IMR-90 (cell line): Measurements from ENCODE around the gene LTF. TPM values are rescaled to one million over a fixed set of nuclear protein-coding genes. Genes with fewer than 3 reads are reported as not detected.

Experiments
- ATAC-seq: fragments of 200-7000 bp; cut with Tn5 transposase; 2 replicates; pipeline ENCODE4 v1.9.1; 2020; ENCODE audit warnings: low read depth, mild to moderate bottlenecking, moderate library complexity
- BruUV-seq: library from RNA; stranded (reverse); fragments of 400-500 nt; replicated peaks from 2 replicates; lab custom pipeline; 2021; lab: Mats Ljungman, UMichigan
- CTCF ChIA-PET: fragments of 300-600 bp; formaldehyde crosslinking; extraction: SDS; loops from one replicate; lab custom pipeline; 2021; ENCODE audit warnings: antibody characterized with exemption; lab: Yijun Ruan, JAX
- POLR2A ChIA-PET: fragments of 300-600 bp; sonication (Branson Sonifier 250); formaldehyde crosslinking; loops from one replicate; lab custom pipeline; 2022; ENCODE audit warnings: antibody characterized with exemption; ENCODE audit not compliant: unreplicated experiment; lab: Charles Lee
- DNase-seq: peaks from one replicate; pipeline ENCODE4 v3.0.0; 2013
- H2AFZ ChIP-seq: replicated peaks from 2 replicates; pipeline ENCODE3; 2013; ENCODE audit warnings: low read length, mild to moderate bottlenecking; ENCODE audit not compliant: poor library complexity
- H2AK5ac ChIP-seq: 2 replicates; pipeline ENCODE4 v1.6.1; 2013; ENCODE audit warnings: low read depth, low read length, inconsistent platforms
- H2AK9ac ChIP-seq: replicated peaks from 2 replicates; pipeline ENCODE3; 2013; ENCODE audit warnings: mild to moderate bottlenecking, low read depth, low read length, moderate library complexity; ENCODE audit not compliant: poor library complexity
- H2BK120ac ChIP-seq: 2 replicates; pipeline ENCODE4 v1.6.1; 2013; ENCODE audit warnings: low read depth, low read length, inconsistent platforms
- H2BK15ac ChIP-seq: 3 replicates; pipeline ENCODE4 v1.6.1; 2013; ENCODE audit warnings: low read depth, low read length, inconsistent platforms
- H2BK20ac ChIP-seq: 2 replicates; pipeline ENCODE4 v1.6.1; 2013; ENCODE audit warnings: low read depth, mild to moderate bottlenecking, inconsistent platforms, low read length, moderate library complexity
- H2BK5ac ChIP-seq: 2 replicates; pipeline ENCODE4 v1.6.1; 2013; ENCODE audit warnings: mild to moderate bottlenecking, low read depth, low read length, inconsistent platforms; ENCODE audit not compliant: poor library complexity, severe bottlenecking
- H3K14ac ChIP-seq: replicated peaks from 2 replicates; pipeline ENCODE4 v1.6.1; 2013; ENCODE audit warnings: low read depth, low read length, inconsistent platforms
- H3K18ac ChIP-seq: 2 replicates; pipeline ENCODE4 v1.6.1; 2013; ENCODE audit warnings: low read depth, low read length, control low read depth
- H3K23ac ChIP-seq: 2 replicates; pipeline ENCODE4 v1.6.1; 2013; ENCODE audit warnings: low read depth, low read length, inconsistent platforms
- H3K27ac ChIP-seq: 2 replicates; pipeline ENCODE4 v1.5.1; 2013; ENCODE audit warnings: mild to moderate bottlenecking, control low read depth, low read length; ENCODE audit not compliant: insufficient read depth
- H3K27me3 ChIP-seq: 2 replicates; pipeline ENCODE4 v1.6.1; 2013; ENCODE audit warnings: low read length; ENCODE audit not compliant: control insufficient read depth, insufficient read depth
- H3K36me3 ChIP-seq: 2 replicates; pipeline ENCODE4 v1.6.1; 2013; ENCODE audit warnings: low read length, mixed read lengths; ENCODE audit not compliant: control insufficient read depth, insufficient read depth
- H3K4ac ChIP-seq: 2 replicates; pipeline ENCODE4 v1.6.1; 2013; ENCODE audit warnings: low read depth, low read length, inconsistent platforms
- H3K4me1 ChIP-seq: 2 replicates; pipeline ENCODE4 v1.6.1; 2013; ENCODE audit warnings: low read length, mixed read lengths; ENCODE audit not compliant: control insufficient read depth, insufficient read depth
- H3K4me2 ChIP-seq: 2 replicates; pipeline ENCODE4 v1.6.1; 2013; ENCODE audit warnings: low read depth, mild to moderate bottlenecking, control low read depth, low read length, moderate library complexity
- H3K4me3 ChIP-seq: 2 replicates; pipeline ENCODE4 v1.5.1; 2013; ENCODE audit warnings: low read depth, mild to moderate bottlenecking, control low read depth, low read length, moderate library complexity; ENCODE audit not compliant: insufficient read depth
- H3K56ac ChIP-seq: 2 replicates; pipeline ENCODE4 v1.6.1; 2013; ENCODE audit warnings: low read length, inconsistent platforms; ENCODE audit not compliant: insufficient read depth; ENCODE audit errors: extremely low read depth
- H3K79me1 ChIP-seq, 2 experiments: 2 replicates each; pipeline ENCODE4 v1.6.1; 2013; ENCODE audit warnings: low read length in 2 of 2, inconsistent platforms in 1 of 2, low read depth in 1 of 2
- H3K9ac ChIP-seq: 2 replicates; pipeline ENCODE4 v1.6.1; 2013; ENCODE audit warnings: low read depth, low read length, control low read depth
- H3K9me1 ChIP-seq: 2 replicates; pipeline ENCODE4 v1.6.1; 2013; ENCODE audit warnings: low read length, inconsistent platforms; ENCODE audit not compliant: insufficient read depth
- H3K9me3 ChIP-seq: 2 replicates; pipeline ENCODE4 v1.6.1; 2013; ENCODE audit warnings: low read length; ENCODE audit not compliant: control insufficient read depth, insufficient read depth
- H4K20me1 ChIP-seq: 2 replicates; pipeline ENCODE4 v1.6.1; 2013; ENCODE audit warnings: low read length, inconsistent platforms; ENCODE audit not compliant: insufficient read depth
- H4K5ac ChIP-seq: 2 replicates; pipeline ENCODE4 v1.6.1; 2013; ENCODE audit warnings: mild to moderate bottlenecking, low read depth, low read length, control low read depth
- H4K8ac ChIP-seq, 2 experiments: 2 replicates each; pipeline ENCODE4 v1.6.1; 2013; ENCODE audit warnings: low read depth in 2 of 2, low read length in 2 of 2, control low read depth in 1 of 2, inconsistent platforms in 1 of 2
- H4K91ac ChIP-seq: 2 replicates; pipeline ENCODE4 v1.6.1; 2013; ENCODE audit warnings: low read depth, low read length, inconsistent platforms; ENCODE audit not compliant: insufficient read depth
- BHLHE40 ChIP-seq: fragments of 150-350 bp; IDR thresholded peaks from 2 replicates; pipeline ENCODE4 v1.6.1; 2016; ENCODE audit warnings: mild to moderate bottlenecking, low read depth, low read length
- CEBPB ChIP-seq: IDR thresholded peaks from 2 replicates; pipeline ENCODE4 v1.6.1; 2012; ENCODE audit warnings: low read depth, low read length, improper control_type of control experiment
- CHD1 ChIP-seq: IDR thresholded peaks from 2 replicates; pipeline ENCODE4 v1.6.1; 2012; ENCODE audit warnings: low read depth, low read length, improper control_type of control experiment
- FOS ChIP-seq: fragments of 150-350 bp; IDR thresholded peaks from 2 replicates; pipeline ENCODE4 v1.6.1; 2016; ENCODE audit warnings: low read depth, low read length
- MAFK ChIP-seq: IDR thresholded peaks from 2 replicates; pipeline ENCODE4 v1.6.1; 2012; ENCODE audit warnings: low read depth, low read length, improper control_type of control experiment
- MAZ ChIP-seq: IDR thresholded peaks from 2 replicates; pipeline ENCODE4 v1.6.1; 2012; ENCODE audit warnings: low read depth, mild to moderate bottlenecking, low read length, improper control_type of control experiment, moderate library complexity, borderline replicate concordance
- MXI1 ChIP-seq: IDR thresholded peaks from 2 replicates; pipeline ENCODE4 v1.6.1; 2012; ENCODE audit warnings: low read depth, mild to moderate bottlenecking, low read length, moderate library complexity, borderline replicate concordance
- NFE2L2 ChIP-seq: fragments of 150-350 bp; IDR thresholded peaks from 2 replicates; pipeline ENCODE4 v1.6.1; 2016; ENCODE audit warnings: low read depth, mild to moderate bottlenecking, low read length
- POLR2A ChIP-seq: IDR thresholded peaks from 2 replicates; pipeline ENCODE4 v1.6.1; 2012; ENCODE audit warnings: mild to moderate bottlenecking, low read depth, low read length
- RAD21 ChIP-seq: IDR thresholded peaks from 2 replicates; pipeline ENCODE4 v1.6.1; 2012; ENCODE audit warnings: low read length, improper control_type of control experiment
- RCOR1 ChIP-seq: IDR thresholded peaks from 2 replicates; pipeline ENCODE4 v1.6.1; 2012; ENCODE audit warnings: mild to moderate bottlenecking, low read length, improper control_type of control experiment; ENCODE audit not compliant: insufficient replicate concordance
- RFX5 ChIP-seq: IDR thresholded peaks from 2 replicates; pipeline ENCODE4 v1.8.0; 2012; ENCODE audit warnings: low read depth, mild to moderate bottlenecking, low read length, moderate library complexity
- SMC3 ChIP-seq: fragments of 150-350 bp; IDR thresholded peaks from 2 replicates; pipeline ENCODE4 v1.6.1; 2016; ENCODE audit warnings: low read depth, mild to moderate bottlenecking, antibody characterized with exemption, low read length, moderate library complexity
- USF2 ChIP-seq: fragments of 150-350 bp; IDR thresholded peaks from 2 replicates; pipeline ENCODE4 v1.6.1; 2017; ENCODE audit warnings: mild to moderate bottlenecking, antibody characterized with exemption, low read length, low read depth
- WGBS, 2 experiments: methylation state at CpG; one replicate each; pipeline versions ENCODE4 v1.1.5 to v1.1.7; 2013; ENCODE audit warnings: missing lambda C conversion rate in 2 of 2; ENCODE audit not compliant: insufficient read length in 1 of 2; ENCODE audit errors: extremely low coverage in 2 of 2; 5-methylcytosine and 5-hydroxymethylcytosine counted together
- dilution Hi-C: fragments of 300-500 bp; cut with HindIII; formaldehyde crosslinking; loops from one replicate; pipeline ENCODE4 v1.14.3; 2018; ENCODE audit warnings: low sequenced_read_pairs; ENCODE audit not compliant: unreplicated experiment
- in situ Hi-C: fragments of 300-500 bp; cut with MboI; formaldehyde crosslinking; loops from 3 replicates; pipeline ENCODE4 v1.14.3; 2019; ENCODE audit warnings: low sequenced_read_pairs, inconsistent platforms, mixed read lengths
- intact Hi-C: fragments of 100-400 bp; cut with micrococcal nuclease; formaldehyde crosslinking; loops from 2 replicates; pipeline ENCODE4 v1.10.0; 2022
- polyA plus RNA-seq, 3 experiments: library from polyadenylated mRNA; depleted of rRNA; stranded (reverse); fragments of >200 nt; gene quantifications; 2 replicates each; pipeline ENCODE4 v1.2.3, GENCODE V29; 2012; ENCODE audit warnings: low replicate concordance in 1 of 3
- total RNA-seq: library from RNA; depleted of rRNA; stranded (reverse); fragments of >200 nt; gene quantifications from 2 replicates; pipeline ENCODE4 v1.2.3, GENCODE V29; 2012
- TF ChIP-seq, protein P1 (sequence below): conservative IDR thresholded peaks from 2 replicates; pipeline ENCODE4 v1.5.1; 2012; ENCODE audit warnings: mild to moderate bottlenecking, low read depth, low read length, improper control_type of control experiment

The LTF gene
- total and polyA plus RNA-seq, 2 of the 4 experiments (the other 2 are of a cell fraction) = not detected

GRCh38 chr3:46496746-46497555 lies 32.2 kb upstream of the LTF start:
- H4K5ac ChIP-seq = peak overlapping the region; percentile 98
- peak overlapping the region; percentile 100 for H3K4ac ChIP-seq
- peak overlapping the region; percentile 99 for H2BK5ac ChIP-seq
- H3K27ac ChIP-seq = peak overlapping the region; percentile 82
- no TSS peak for BruUV-seq
- WGBS, 2 experiments = 74% methylated on average over 3 of the region's 9 CpGs; no CpG with 5 or more reads in 1 of the 2 experiments
- peak overlapping the region; percentile 91 for H3K56ac ChIP-seq
- ChIA-PET POLR2A (no interaction called here), CTCF (interaction anchor here (1.0 to 2.3 kb wide), 3 partner anchors 20 to 132 kb away, joined by 3 to 19 read pairs (median 5); no protein-coding TSS in a partner anchor)
- peak overlapping the region; percentile 98 to 100 for H4K8ac ChIP-seq
- in situ Hi-C loops = loop anchor here (25.0 kb wide), 1 partner anchor 390 kb away; the partner anchor contains the start of gene PTH1R
- H2AK9ac ChIP-seq = peak overlapping the region; percentile 93
- peaks cover 0 to 5% of the 10 kb centered on the region in 2 experiments; a peak in 1 of 4 replicates for H3K79me1 ChIP-seq
- H3K9me3 ChIP-seq = no peaks in the 10 kb centered on the region
- peak overlapping the region; percentile 100 for H3K18ac ChIP-seq
- H3K4me1 ChIP-seq = peaks cover 29% of the 10 kb centered on the region
- no peaks in the 10 kb centered on the region for H3K27me3 ChIP-seq
- no peak overlapping the region for H3K4me2 ChIP-seq
- peak overlapping the region; percentile 97 for H3K14ac ChIP-seq
- H4K91ac ChIP-seq = peak overlapping the region; percentile 100
- peak overlapping the region; percentile 100 for H2BK20ac ChIP-seq
- peak overlapping the region; percentile 100 for H2AK5ac ChIP-seq
- intact Hi-C loops = no loop called here
- dilution Hi-C loops = no loop called here
- peak overlapping the region; percentile 87 for H3K9ac ChIP-seq
- H3K36me3 ChIP-seq = no peaks in the 10 kb centered on the region
- no peaks in the 10 kb centered on the region for H4K20me1 ChIP-seq
- H3K4me3 ChIP-seq = no peak overlapping the region
- peak overlapping the region; percentile 82 for H2AFZ ChIP-seq
- H2BK120ac ChIP-seq = peak overlapping the region; percentile 100
- H3K9me1 ChIP-seq = peaks cover 32% of the 10 kb centered on the region
- peak overlapping the region; percentile 90 for H2BK15ac ChIP-seq
- H3K23ac ChIP-seq = peak overlapping the region; percentile 98
- DNase-seq (peak; percentile 46), ATAC-seq (peak; percentile 38; the same call in 1 of the 2 replicates)
- TF ChIP-seq RFX5 (no peak), NFE2L2 (no peak), USF2 (no peak), MAFK (no peak), BHLHE40 (no peak), MAZ (no peak), RAD21 (peak; percentile 32; the same call in 1 of the 2 replicates), FOS (no peak), MXI1 (no peak), RCOR1 (no peak), POLR2A (no peak), CHD1 (no peak), CEBPB (no peak), SMC3 (peak; percentile 20; the same call in 1 of the 2 replicates)
- TF ChIP-seq, protein P1, sequence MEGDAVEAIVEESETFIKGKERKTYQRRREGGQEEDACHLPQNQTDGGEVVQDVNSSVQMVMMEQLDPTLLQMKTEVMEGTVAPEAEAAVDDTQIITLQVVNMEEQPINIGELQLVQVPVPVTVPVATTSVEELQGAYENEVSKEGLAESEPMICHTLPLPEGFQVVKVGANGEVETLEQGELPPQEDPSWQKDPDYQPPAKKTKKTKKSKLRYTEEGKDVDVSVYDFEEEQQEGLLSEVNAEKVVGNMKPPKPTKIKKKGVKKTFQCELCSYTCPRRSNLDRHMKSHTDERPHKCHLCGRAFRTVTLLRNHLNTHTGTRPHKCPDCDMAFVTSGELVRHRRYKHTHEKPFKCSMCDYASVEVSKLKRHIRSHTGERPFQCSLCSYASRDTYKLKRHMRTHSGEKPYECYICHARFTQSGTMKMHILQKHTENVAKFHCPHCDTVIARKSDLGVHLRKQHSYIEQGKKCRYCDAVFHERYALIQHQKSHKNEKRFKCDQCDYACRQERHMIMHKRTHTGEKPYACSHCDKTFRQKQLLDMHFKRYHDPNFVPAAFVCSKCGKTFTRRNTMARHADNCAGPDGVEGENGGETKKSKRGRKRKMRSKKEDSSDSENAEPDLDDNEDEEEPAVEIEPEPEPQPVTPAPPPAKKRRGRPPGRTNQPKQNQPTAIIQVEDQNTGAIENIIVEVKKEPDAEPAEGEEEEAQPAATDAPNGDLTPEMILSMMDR = peak; percentile 43; the same call in 1 of the 2 replicates
